HCT116 (cell line): ENCODE data around the gene RHCG. TPM values are rescaled to one million over a fixed set of nuclear protein-coding genes. Genes with fewer than 3 reads are reported as not detected.

Experiments
- ATAC-seq: fragments of 200-7000 bp; cut with Tn5 transposase; 2 replicates; pipeline ENCODE4 v1.9.1; 2020; ENCODE audit warnings: mild to moderate bottlenecking, moderate library complexity
- BruUV-seq: library from RNA; stranded (reverse); fragments of 400-500 nt; replicated peaks from 2 replicates; lab custom pipeline; 2021; lab: Mats Ljungman, UMichigan
- CTCF ChIA-PET: fragments of 300-600 bp; sonication (Branson Sonifier 250); formaldehyde crosslinking; loops from one replicate; lab custom pipeline; 2021; ENCODE audit warnings: antibody characterized with exemption; lab: Charles Lee
- POLR2A ChIA-PET: fragments of 300-600, 350-600 bp; sonication (Branson Sonifier 250); formaldehyde crosslinking; loops from one replicate; lab custom pipeline; 2021; ENCODE audit warnings: antibody characterized with exemption; lab: Charles Lee
- RAD21 ChIA-PET, 2 experiments: fragments of 300-600 bp; sonication (Branson Sonifier 250); formaldehyde crosslinking; loops; one replicate each; lab custom pipeline; 2023; ENCODE audit warnings: low total read pairs in 2 of 2; ENCODE audit not compliant: uncharacterized antibody in 2 of 2, unreplicated experiment in 2 of 2, low non-redundant PET in 1 of 2; lab: Charles Lee
- DNase-seq: peaks from one replicate; pipeline ENCODE4 v3.0.0-alpha.2; 2010; ENCODE audit warnings: low read depth, low spot score
- H2AFZ ChIP-seq: fragments of 200-600 bp; shearing (Covaris generic), sonication (generic); 2 replicates; pipeline ENCODE4 v1.6.1; 2017; ENCODE audit warnings: low read depth, mixed run types, mixed read lengths, antibody characterized with exemption, low read length; ENCODE audit not compliant: poor library complexity, severe bottlenecking
- H3K27ac ChIP-seq: 2 replicates; pipeline ENCODE4 v1.5.1; 2012; ENCODE audit warnings: low read depth, low read length
- H3K27me3 ChIP-seq: fragments of 200-600 bp; sonication (generic); 2 replicates; pipeline ENCODE4 v1.6.1; 2016; ENCODE audit warnings: mixed run types, low read length, mixed read lengths; ENCODE audit not compliant: insufficient read depth
- H3K36me3 ChIP-seq, 2 experiments: fragments of 200-500 bp in 1 of 2; fragments of 200-600 bp in 1 of 2; sonication (Bioruptor generic) in 1 of 2; sonication (generic) in 1 of 2; 2 replicates each; pipeline versions ENCODE4 v1.5.1 to v1.6.1; 2014 to 2016; ENCODE audit warnings: low read length in 2 of 2, inconsistent platforms in 1 of 2, mixed read lengths in 1 of 2, mixed run types in 1 of 2; ENCODE audit not compliant: insufficient read depth in 2 of 2, control insufficient read depth in 1 of 2
- H3K4me1 ChIP-seq, 2 experiments: fragments of 200-600 bp in 1 of 2; sonication (generic) in 1 of 2; 2 replicates each; pipeline versions ENCODE4 v1.5.1 to v1.6.1; 2012 to 2017; ENCODE audit warnings: low read length in 2 of 2, inconsistent platforms in 1 of 2, mild to moderate bottlenecking in 1 of 2, mixed read lengths in 1 of 2, mixed run types in 1 of 2, moderate library complexity in 1 of 2; ENCODE audit not compliant: insufficient read depth in 2 of 2, control insufficient read depth in 1 of 2
- H3K4me2 ChIP-seq: fragments of 200-600 bp; sonication (generic); 2 replicates; pipeline ENCODE4 v1.6.1; 2017; ENCODE audit warnings: mixed run types, low read length, mixed read lengths
- H3K4me3 ChIP-seq, 2 experiments: fragments of 200-600 bp in 1 of 2; sonication (generic) in 1 of 2; replicated peaks in 1 of 2; 2 replicates each; pipeline ENCODE4 v1.5.1; 2011 to 2016; ENCODE audit warnings: low read length in 2 of 2, control low read depth in 1 of 2, low read depth in 1 of 2, mild to moderate bottlenecking in 1 of 2, mixed read lengths in 1 of 2, mixed run types in 1 of 2
- H3K79me2 ChIP-seq: fragments of 200-600 bp; sonication (generic); 2 replicates; pipeline ENCODE4 v1.6.1; 2017; ENCODE audit warnings: mild to moderate bottlenecking, mixed run types, low read length, moderate library complexity, mixed read lengths; ENCODE audit not compliant: insufficient read depth
- H3K9ac ChIP-seq: fragments of 200-600 bp; sonication (generic); 2 replicates; pipeline ENCODE4 v1.6.1; 2016; ENCODE audit warnings: low read length, mixed read lengths
- H3K9me2 ChIP-seq: fragments of 200-600 bp; sonication (generic), shearing (Covaris generic); 2 replicates; pipeline ENCODE4 v1.6.1; 2017; ENCODE audit warnings: mixed run types, mild to moderate bottlenecking, moderate library complexity; ENCODE audit not compliant: insufficient read depth
- H3K9me3 ChIP-seq, 2 experiments: fragments of 200-500 bp in 1 of 2; fragments of 200-600 bp in 1 of 2; sonication (Bioruptor generic) in 1 of 2; sonication (generic) in 1 of 2; 2 replicates each; pipeline ENCODE4 v1.6.1; 2014 to 2017; ENCODE audit warnings: low read length in 2 of 2, mixed read lengths in 2 of 2, inconsistent platforms in 1 of 2, low read depth in 1 of 2, mild to moderate bottlenecking in 1 of 2, mixed run types in 1 of 2, moderate library complexity in 1 of 2; ENCODE audit not compliant: control insufficient read depth in 1 of 2, insufficient read depth in 1 of 2
- H4K20me1 ChIP-seq: fragments of 200-600 bp; sonication (generic), shearing (Covaris generic); 2 replicates; pipeline ENCODE4 v1.6.1; 2017; ENCODE audit warnings: mixed run types, mild to moderate bottlenecking, moderate library complexity; ENCODE audit not compliant: insufficient read depth
- CBX3 ChIP-seq: IDR thresholded peaks from 2 replicates; pipeline ENCODE4 v1.6.1; 2012; ENCODE audit warnings: low read depth
- ELF1 ChIP-seq: IDR thresholded peaks from 2 replicates; pipeline ENCODE4 v1.6.1; 2012; ENCODE audit warnings: low read depth, borderline replicate concordance
- EZH2 ChIP-seq: fragments of 200-600 bp; sonication (generic); IDR thresholded peaks from 2 replicates; pipeline ENCODE4 v1.6.1; 2017; ENCODE audit warnings: antibody characterized with exemption, mixed run types
- JUND ChIP-seq: IDR thresholded peaks from 2 replicates; pipeline ENCODE4 v1.6.1; 2012
- POLR2A ChIP-seq: IDR thresholded peaks from 2 replicates; pipeline ENCODE4 v1.7.0; 2011; ENCODE audit warnings: borderline replicate concordance; ENCODE audit not compliant: insufficient read depth, insufficient read length; ENCODE audit errors: extremely low read depth
- SRF ChIP-seq: IDR thresholded peaks from 2 replicates; pipeline ENCODE4 v1.6.1; 2012; ENCODE audit warnings: low read depth
- TCF7L2 ChIP-seq: IDR thresholded peaks from 2 replicates; pipeline ENCODE4 v1.7.0; 2011; ENCODE audit warnings: borderline replicate concordance, inconsistent platforms; ENCODE audit not compliant: insufficient read depth, insufficient read length; ENCODE audit errors: extremely low read depth
- YY1 ChIP-seq: IDR thresholded peaks from 2 replicates; pipeline ENCODE4 v1.6.1; 2011; ENCODE audit warnings: low read length, low read depth, moderate library complexity, mild to moderate bottlenecking; ENCODE audit not compliant: insufficient replicate concordance; ENCODE audit errors: extremely low read depth
- ZNF274 ChIP-seq: fragments of 200-500 bp; sonication (Bioruptor generic); IDR thresholded peaks from 2 replicates; pipeline ENCODE4 v1.6.1; 2014; ENCODE audit warnings: mild to moderate bottlenecking, low read depth, low read length, inconsistent platforms
- intact Hi-C: fragments of 100-400 bp; cut with micrococcal nuclease; formaldehyde crosslinking; loops from 2 replicates; pipeline ENCODE4 v1.10.0; 2022
- total RNA-seq: library from RNA; stranded (reverse); gene quantifications from one replicate; pipeline ENCODE4 v1.2.1, GENCODE V29; 2021; ENCODE audit not compliant: unreplicated experiment
- TF ChIP-seq, protein P1 (sequence below), 3 experiments: fragments of 200-600 bp in 1 of 3; sonication (generic) in 1 of 3; IDR thresholded peaks in 2 of 3; conservative IDR thresholded peaks in 1 of 3; 2 replicates each; pipeline ENCODE4 v1.5.1; 2012 to 2017; ENCODE audit warnings: low read depth in 2 of 3, low read length in 2 of 3, antibody characterized with exemption in 1 of 3, borderline replicate concordance in 1 of 3, control low read depth in 1 of 3, mild to moderate bottlenecking in 1 of 3, mixed read lengths in 1 of 3, mixed run types in 1 of 3, moderate library complexity in 1 of 3; ENCODE audit not compliant: insufficient read depth in 1 of 3
- TF ChIP-seq, protein P2 (sequence below): IDR thresholded peaks from 2 replicates; pipeline ENCODE4 v1.6.1; 2011; ENCODE audit warnings: mild to moderate bottlenecking, low read length, moderate library complexity; ENCODE audit not compliant: insufficient replicate concordance; ENCODE audit errors: extremely low read depth
- TF ChIP-seq, protein P3 (sequence below): IDR thresholded peaks from 2 replicates; pipeline ENCODE4 v1.6.1; 2012
- TF ChIP-seq, protein P4 (sequence below): IDR thresholded peaks from 2 replicates; pipeline ENCODE4 v1.6.1; 2012

The RHCG gene
- total RNA-seq, 1 experiment from 2014 or later, result not detected

DNA sequence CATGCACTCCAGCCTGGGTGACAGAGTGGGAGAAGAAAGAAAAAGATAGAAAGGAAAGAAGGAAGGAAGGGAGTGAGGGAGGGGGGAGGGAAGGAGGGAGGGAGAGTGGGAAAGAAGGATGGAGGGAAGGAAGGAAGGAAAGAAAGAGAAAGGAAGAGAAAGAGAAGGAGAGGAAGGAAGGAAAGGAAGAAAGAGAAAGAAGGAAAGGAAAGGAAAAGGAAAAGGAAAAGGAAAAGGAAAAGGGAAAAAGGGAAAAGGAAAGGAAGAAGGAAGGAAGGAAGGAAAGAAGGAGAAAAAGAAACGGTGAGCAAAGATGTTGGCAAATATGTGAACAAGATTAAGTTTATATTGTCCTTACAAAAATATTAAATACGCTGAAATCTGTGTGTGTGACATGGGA lies 42.6 kb upstream of the RHCG start:
- Histone ChIP-seq H3K36me3 (no peaks in the 10 kb centered on the region), H3K9ac (no peak overlapping the region), H3K27ac (no peak overlapping the region), H2AFZ (no peak overlapping the region), H3K79me2 (no peaks in the 10 kb centered on the region), H3K9me2 (no peaks in the 10 kb centered on the region), H3K4me3 (no peak overlapping the region), H3K4me2 (no peak overlapping the region), H4K20me1 (no peaks in the 10 kb centered on the region), H3K4me1 (no peaks in the 10 kb centered on the region), H3K9me3 (peaks cover 0 to 5% of the 10 kb centered on the region in 2 experiments; a peak in 1 of 4 replicates), H3K27me3 (no peaks in the 10 kb centered on the region)
- ChIA-PET RAD21 (no interaction called here), POLR2A (interaction anchor here (1.0 kb wide), 1 partner anchor 36 kb away, joined by 3 read pairs; the partner anchor contains the start of gene TICRR), CTCF (no interaction called here)
- DNase-seq, result no peak
- TF ChIP-seq, protein P1, sequence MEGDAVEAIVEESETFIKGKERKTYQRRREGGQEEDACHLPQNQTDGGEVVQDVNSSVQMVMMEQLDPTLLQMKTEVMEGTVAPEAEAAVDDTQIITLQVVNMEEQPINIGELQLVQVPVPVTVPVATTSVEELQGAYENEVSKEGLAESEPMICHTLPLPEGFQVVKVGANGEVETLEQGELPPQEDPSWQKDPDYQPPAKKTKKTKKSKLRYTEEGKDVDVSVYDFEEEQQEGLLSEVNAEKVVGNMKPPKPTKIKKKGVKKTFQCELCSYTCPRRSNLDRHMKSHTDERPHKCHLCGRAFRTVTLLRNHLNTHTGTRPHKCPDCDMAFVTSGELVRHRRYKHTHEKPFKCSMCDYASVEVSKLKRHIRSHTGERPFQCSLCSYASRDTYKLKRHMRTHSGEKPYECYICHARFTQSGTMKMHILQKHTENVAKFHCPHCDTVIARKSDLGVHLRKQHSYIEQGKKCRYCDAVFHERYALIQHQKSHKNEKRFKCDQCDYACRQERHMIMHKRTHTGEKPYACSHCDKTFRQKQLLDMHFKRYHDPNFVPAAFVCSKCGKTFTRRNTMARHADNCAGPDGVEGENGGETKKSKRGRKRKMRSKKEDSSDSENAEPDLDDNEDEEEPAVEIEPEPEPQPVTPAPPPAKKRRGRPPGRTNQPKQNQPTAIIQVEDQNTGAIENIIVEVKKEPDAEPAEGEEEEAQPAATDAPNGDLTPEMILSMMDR (IDR thresholded peaks at IDR 0.05 in 2 of 3, conservative IDR thresholded peaks at IDR 0.05 in 1 of 3; ENCODE audit: borderline replicate concordance in 1 of 3, insufficient read depth in 1 of 3, low read depth in 2 of 3, low read length in 2 of 3), result no peak
- TF ChIP-seq POLR2A (no peak), CBX3 (no peak), ELF1 (no peak), SRF (no peak), TCF7L2 (no peak), JUND (no peak), ZNF274 (no peak), YY1 (no peak), EZH2 (no peak)
- TF ChIP-seq, protein P2, sequence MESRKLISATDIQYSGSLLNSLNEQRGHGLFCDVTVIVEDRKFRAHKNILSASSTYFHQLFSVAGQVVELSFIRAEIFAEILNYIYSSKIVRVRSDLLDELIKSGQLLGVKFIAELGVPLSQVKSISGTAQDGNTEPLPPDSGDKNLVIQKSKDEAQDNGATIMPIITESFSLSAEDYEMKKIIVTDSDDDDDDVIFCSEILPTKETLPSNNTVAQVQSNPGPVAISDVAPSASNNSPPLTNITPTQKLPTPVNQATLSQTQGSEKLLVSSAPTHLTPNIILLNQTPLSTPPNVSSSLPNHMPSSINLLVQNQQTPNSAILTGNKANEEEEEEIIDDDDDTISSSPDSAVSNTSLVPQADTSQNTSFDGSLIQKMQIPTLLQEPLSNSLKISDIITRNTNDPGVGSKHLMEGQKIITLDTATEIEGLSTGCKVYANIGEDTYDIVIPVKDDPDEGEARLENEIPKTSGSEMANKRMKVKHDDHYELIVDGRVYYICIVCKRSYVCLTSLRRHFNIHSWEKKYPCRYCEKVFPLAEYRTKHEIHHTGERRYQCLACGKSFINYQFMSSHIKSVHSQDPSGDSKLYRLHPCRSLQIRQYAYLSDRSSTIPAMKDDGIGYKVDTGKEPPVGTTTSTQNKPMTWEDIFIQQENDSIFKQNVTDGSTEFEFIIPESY, result no peak
- TF ChIP-seq, protein P3, sequence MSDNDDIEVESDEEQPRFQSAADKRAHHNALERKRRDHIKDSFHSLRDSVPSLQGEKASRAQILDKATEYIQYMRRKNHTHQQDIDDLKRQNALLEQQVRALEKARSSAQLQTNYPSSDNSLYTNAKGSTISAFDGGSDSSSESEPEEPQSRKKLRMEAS, result no peak
- TF ChIP-seq, protein P4, sequence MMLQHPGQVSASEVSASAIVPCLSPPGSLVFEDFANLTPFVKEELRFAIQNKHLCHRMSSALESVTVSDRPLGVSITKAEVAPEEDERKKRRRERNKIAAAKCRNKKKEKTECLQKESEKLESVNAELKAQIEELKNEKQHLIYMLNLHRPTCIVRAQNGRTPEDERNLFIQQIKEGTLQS, result no peak
- intact Hi-C loops, result no loop called here
- BruUV-seq, result no TSS peak
- ATAC-seq, result no peak
